DMS 273 (cell line): ENCODE measurements around the gene TMCC1.
A peak's percentile ranks its signal among the peaks of the same experiment; 100 is the strongest.
"Not testable (repeated sequence)": the region's sequence is repeated elsewhere in the genome, so short reads cannot be mapped to it uniquely, and the experiment has no call there.

ENCODE experiments used
- DNase-seq: peaks from one replicate; lab custom pipeline; 2025; ENCODE audit not compliant: unreplicated experiment; lab: John Stamatoyannopoulos, UW

TMCC1 gene

GRCh38 chr3:129735638-129736037 is 157.9 kb downstream of the TMCC1 start:
- DNase-seq = no peak

GRCh38 chr3:129734449-129734848 is 159.1 kb downstream of the TMCC1 start:
- DNase-seq = no peak

GRCh38 chr3:129732200-129732876 is 161.2 kb downstream of the TMCC1 start:
- DNase-seq = no peak

- DNase-seq = peak; percentile 33
These were observed 165.8 kb downstream of the TMCC1 start for GRCh38 chr3:129727707-129728106.

- peak; percentile 77 for DNase-seq
These were observed 169.8 kb downstream of the TMCC1 start for GRCh38 chr3:129723558-129724324.

GRCh38 chr3:129722527-129722926 is 171.0 kb downstream of the TMCC1 start:
- DNase-seq = peak; percentile 27

- DNase-seq = no peak
These were observed 175.3 kb downstream of the TMCC1 start for GRCh38 chr3:129718201-129718600.

GRCh38 chr3:129715854-129716253 is 177.7 kb downstream of the TMCC1 start:
- DNase-seq = no peak

GRCh38 chr3:129708328-129708861 is 185.1 kb downstream of the TMCC1 start:
- DNase-seq = no peak

- DNase-seq = no peak
These were observed 188.2 kb downstream of the TMCC1 start for GRCh38 chr3:129705274-129705673.

GRCh38 chr3:129703913-129704312 is 189.6 kb downstream of the TMCC1 start:
- no peak for DNase-seq

- no peak for DNase-seq
These were observed 190.4 kb downstream of the TMCC1 start for GRCh38 chr3:129702934-129703712.

GRCh38 chr3:129701161-129701560 is 192.3 kb downstream of the TMCC1 start:
- no peak for DNase-seq

GRCh38 chr3:129699612-129700011 is 193.9 kb downstream of the TMCC1 start:
- peak; percentile 19 for DNase-seq

- DNase-seq = peak; percentile 44
These were observed 194.3 kb downstream of the TMCC1 start for GRCh38 chr3:129699199-129699598.

- no peak for DNase-seq
These were observed 196.1 kb downstream of the TMCC1 start for GRCh38 chr3:129697229-129697969.

- not testable (repeated sequence) for DNase-seq
These were observed 197.1 kb downstream of the TMCC1 start for GRCh38 chr3:129696430-129696829.

GRCh38 chr3:129695230-129695629 is 198.3 kb downstream of the TMCC1 start:
- no peak for DNase-seq

GRCh38 chr3:129694228-129694627 is 199.3 kb downstream of the TMCC1 start:
- no peak for DNase-seq

GRCh38 chr3:129692743-129693142 is 200.8 kb downstream of the TMCC1 start:
- no peak for DNase-seq

- DNase-seq = no peak
These were observed 202.5 kb downstream of the TMCC1 start for GRCh38 chr3:129690963-129691362.
